Left renal cortex interstitium (tissue), 4 donors: ENCODE results near the gene ENC1. TPM values are rescaled to one million over a fixed set of nuclear protein-coding genes. Genes with fewer than 3 reads are reported as not detected.

Source experiments
- DNase-seq, 4 donors: peaks; one replicate each; pipeline ENCODE4 v3.0.0-alpha.2; 2013; ENCODE audit warnings: low read depth in 4 of 4, low spot score in 2 of 4, missing footprints in 1 of 4
- polyA plus RNA-seq, 4 donors: library from polyadenylated mRNA; unstranded; fragments of 120-200 nt; gene quantifications; one replicate each; pipeline ENCODE4 v1.2.1, GENCODE V29; 2013; ENCODE audit not compliant: insufficient read length in 4 of 4

ENC1 gene
- polyA plus RNA-seq, 4 donors = 65.0 to 87.0 (median 73.1) TPM

GRCh38 chr5:74659172-74659571 is 18.6 kb upstream of the ENC1 start:
- no peak for DNase-seq

- no peak for DNase-seq
Measured at GRCh38 chr5:74657165-74657564, 16.6 kb upstream of the ENC1 start.

GRCh38 chr5:74655716-74656115 is 15.2 kb upstream of the ENC1 start:
- DNase-seq = no peak

- DNase-seq = no peak
Measured at GRCh38 chr5:74655206-74655605, 14.7 kb upstream of the ENC1 start.

- DNase-seq = no peak
Measured at GRCh38 chr5:74653991-74654390, 13.5 kb upstream of the ENC1 start.

- DNase-seq = no peak
Measured at GRCh38 chr5:74652576-74652975, 12.0 kb upstream of the ENC1 start.

GRCh38 chr5:74651710-74652109 is 11.2 kb upstream of the ENC1 start:
- no peak for DNase-seq

GRCh38 chr5:74649421-74649973 is 9.0 kb upstream of the ENC1 start:
- DNase-seq = no peak

GRCh38 chr5:74648835-74649293 is 8.3 kb upstream of the ENC1 start:
- DNase-seq = peak in 1 of 4 donors; percentile 55

- DNase-seq = no peak
Measured at GRCh38 chr5:74647096-74647495, 6.6 kb upstream of the ENC1 start.

GRCh38 chr5:74643111-74643562 is 2.6 kb upstream of the ENC1 start:
- no peak for DNase-seq

GRCh38 chr5:74642543-74642863 is 2.0 kb upstream of the ENC1 start:
- no peak for DNase-seq

- DNase-seq = peak in 3 of 4 donors; percentile 73 to 82 (median 75)
Measured at GRCh38 chr5:74641735-74642542, 1.4 kb upstream of the ENC1 start.

- peak in 2 of 4 donors; percentile 73 to 79 for DNase-seq
Measured at GRCh38 chr5:74640954-74641734, 616 bp upstream of the ENC1 start.

- DNase-seq = no peak
Measured at GRCh38 chr5:74639807-74640449, 600 bp downstream of the ENC1 start.

- DNase-seq = no peak
Measured at GRCh38 chr5:74638970-74639806, 1.3 kb downstream of the ENC1 start.

- no peak for DNase-seq
Measured at GRCh38 chr5:74638544-74638969, 2.0 kb downstream of the ENC1 start.

- no peak for DNase-seq
Measured at GRCh38 chr5:74636552-74636951, 4.0 kb downstream of the ENC1 start.

- DNase-seq = no peak
Measured at GRCh38 chr5:74636149-74636548, 4.4 kb downstream of the ENC1 start.
